GM19463 (cell line): ENCODE data around the gene RYR3.

ENCODE experiments used
- ATAC-seq: cut with Tn5 transposase; IDR thresholded peaks from one replicate; pipeline ENCODE4 v1.9.1; 2021; ENCODE audit warnings: mild to moderate bottlenecking, moderate library complexity; ENCODE audit not compliant: unreplicated experiment

The RYR3 gene

DNA sequence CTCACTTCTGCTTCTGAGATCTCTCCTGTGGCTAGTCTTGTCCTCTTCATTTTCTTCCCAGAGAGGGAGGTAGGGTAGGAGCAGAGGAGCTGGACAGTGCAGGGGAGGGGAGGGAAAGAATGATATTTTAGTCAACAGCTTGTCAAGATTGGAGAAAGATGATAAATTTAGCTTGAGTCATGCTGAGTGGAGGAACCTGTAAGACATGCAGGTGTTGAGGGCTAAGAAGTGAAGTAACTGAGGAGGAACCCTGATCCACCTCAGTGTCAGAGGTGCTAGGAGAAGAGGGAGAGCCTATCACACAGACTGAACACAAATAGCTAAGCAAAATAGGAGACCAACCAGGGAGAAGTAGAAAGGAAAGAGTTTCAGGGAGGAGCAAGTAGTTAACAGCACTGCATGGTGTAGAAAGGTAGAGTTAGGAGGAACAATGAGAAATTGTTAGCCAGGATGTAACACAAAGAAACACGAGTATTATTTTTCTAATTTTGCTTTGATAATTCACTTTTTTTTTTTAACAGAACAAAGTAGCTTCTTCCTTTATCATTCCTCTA is 549.3 kb downstream of the RYR3 start:
- ATAC-seq, result no peak

- ATAC-seq, result no peak
Observed at GRCh38 chr15:33860754-33861153, 550.0 kb downstream of the RYR3 start.

- ATAC-seq, result no peak
Observed at GRCh38 chr15:33864360-33865075, 553.8 kb downstream of the RYR3 start.

- no peak for ATAC-seq
Observed at GRCh38 chr15:33865416-33865815, 554.6 kb downstream of the RYR3 start.

DNA sequence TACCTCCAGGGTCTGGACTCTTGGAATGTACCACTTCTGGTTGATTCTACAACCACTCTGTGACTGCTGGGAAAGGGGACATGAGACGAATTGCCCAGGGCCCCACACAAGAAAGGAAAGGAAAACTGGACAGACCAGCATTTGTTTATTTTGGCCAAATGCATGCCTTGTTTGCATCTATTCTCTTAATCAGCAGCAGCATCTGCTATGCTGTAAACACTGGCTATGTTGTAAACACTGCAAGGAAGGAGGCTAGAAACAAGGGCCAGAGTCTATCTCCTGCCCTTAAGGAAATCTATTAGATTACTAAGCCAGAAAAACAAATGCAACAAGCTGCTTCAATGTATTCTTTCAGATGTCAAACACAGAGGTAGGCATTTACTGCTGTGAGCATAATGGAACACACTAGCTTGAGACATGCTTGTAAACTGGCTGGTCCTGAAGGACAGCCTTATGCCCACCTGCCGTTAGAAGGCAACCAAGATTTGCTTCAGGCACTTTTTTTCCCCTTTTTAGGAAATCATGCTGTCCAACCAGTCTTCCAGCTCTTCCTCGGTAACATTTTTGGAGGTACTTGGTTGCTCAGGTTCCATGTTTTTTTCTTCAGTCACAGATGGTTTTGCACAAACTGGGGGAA is 555.5 kb downstream of the RYR3 start:
- no peak for ATAC-seq

- ATAC-seq, result no peak
Observed at GRCh38 chr15:33871980-33872379, 561.2 kb downstream of the RYR3 start.

- ATAC-seq, result no peak
Observed at GRCh38 chr15:33872416-33873106, 561.8 kb downstream of the RYR3 start.

GRCh38 chr15:33874156-33874555 is 563.4 kb downstream of the RYR3 start:
- ATAC-seq, result no peak

- no peak for ATAC-seq
Observed at GRCh38 chr15:33882921-33883320, 572.2 kb downstream of the RYR3 start.

DNA sequence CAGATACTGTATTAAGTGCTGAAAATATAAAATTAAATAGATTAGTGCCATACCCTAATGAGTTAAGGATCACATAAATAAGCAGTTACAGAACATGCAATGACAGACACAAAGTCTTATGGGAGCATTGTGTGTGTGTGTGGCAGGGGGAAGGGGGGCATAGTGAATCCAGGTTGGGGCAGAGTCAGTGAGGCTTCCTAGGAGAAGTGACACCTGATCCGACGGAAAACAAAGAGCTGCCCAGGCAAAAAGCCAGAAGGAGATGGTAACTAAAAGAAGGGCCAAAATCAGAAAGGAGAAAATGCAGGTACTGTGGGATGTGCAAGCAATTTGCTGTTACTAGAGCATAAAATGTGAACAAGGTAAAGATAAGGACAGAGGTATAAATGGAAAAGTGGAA is 577.4 kb downstream of the RYR3 start:
- no peak for ATAC-seq

- ATAC-seq, result peak; percentile 75
Observed at GRCh38 chr15:33894193-33894592, 583.4 kb downstream of the RYR3 start.

DNA sequence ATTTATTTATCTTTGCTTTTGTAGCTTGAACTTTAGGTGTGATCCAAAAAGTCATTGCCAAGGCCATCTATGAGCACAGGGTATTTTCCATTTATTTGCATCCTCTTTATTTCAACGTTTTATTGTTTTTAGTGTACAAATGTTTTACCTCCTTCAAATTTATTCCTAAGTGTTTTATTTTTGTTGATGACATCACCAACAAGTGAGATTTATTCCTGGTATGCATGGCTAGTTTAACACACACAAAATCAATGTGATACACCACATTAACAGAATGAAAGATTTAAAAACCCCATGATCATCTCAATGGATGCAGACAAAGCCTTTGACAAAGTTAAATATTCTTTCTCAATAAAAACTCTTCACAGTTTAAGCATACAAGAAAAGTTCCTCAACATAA is 591.3 kb downstream of the RYR3 start:
- no peak for ATAC-seq

DNA sequence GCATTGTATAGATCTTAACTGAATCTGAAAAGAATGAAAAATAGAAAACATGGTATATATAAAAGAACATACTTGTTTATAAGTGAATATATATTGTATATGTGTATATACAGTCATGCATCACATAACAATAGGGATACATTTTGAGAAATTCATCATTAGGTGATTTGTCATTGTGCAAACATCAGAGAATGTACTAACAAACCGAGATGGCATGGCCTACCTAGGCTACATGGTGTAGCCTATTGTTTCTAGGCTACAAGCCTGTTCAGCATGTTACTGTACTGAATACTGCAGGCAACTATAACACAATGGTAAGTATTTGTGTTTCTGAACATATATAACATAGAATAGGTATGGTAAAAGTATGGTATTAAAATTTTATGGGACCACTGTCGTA is 592.9 kb downstream of the RYR3 start:
- ATAC-seq, result no peak

DNA sequence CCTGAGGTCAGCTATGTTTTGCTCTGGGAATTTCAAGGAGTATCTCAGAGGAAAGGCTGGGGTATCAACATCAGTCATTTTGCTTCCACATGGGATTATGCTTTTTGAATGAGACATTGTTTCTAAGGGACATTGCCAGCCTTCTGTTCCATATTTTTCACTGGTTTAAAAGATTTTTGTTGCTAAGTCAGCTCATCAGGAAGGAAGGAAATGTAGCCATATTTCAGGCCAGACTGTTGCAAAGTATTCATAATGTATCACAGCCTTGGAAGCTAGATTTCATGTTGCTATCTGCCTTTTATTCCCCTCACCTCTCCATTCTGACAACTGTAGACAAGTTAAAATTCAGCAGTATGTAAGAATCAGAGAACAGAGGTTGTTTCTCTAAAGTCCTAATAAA is 596.6 kb downstream of the RYR3 start:
- ATAC-seq, result no peak

GRCh38 chr15:33908406-33908805 is 597.6 kb downstream of the RYR3 start:
- no peak for ATAC-seq

- ATAC-seq, result no peak
Observed at GRCh38 chr15:33910741-33911140, 600.0 kb downstream of the RYR3 start.

GRCh38 chr15:33912326-33912725 is 601.6 kb downstream of the RYR3 start:
- ATAC-seq, result no peak

GRCh38 chr15:33913459-33913858 is 602.7 kb downstream of the RYR3 start:
- ATAC-seq, result no peak
